Measurements from ENCODE around the gene POLR3K.

The POLR3K gene

GRCh38 chr16:66309-67182 is 13.1 kb upstream of the POLR3K start:
- Histone ChIP-seq H3K4me3 (ENCODE audit: low read depth, low read length) (no peak overlapping the region), H3K9me3 (ENCODE audit: control insufficient read depth, insufficient read depth, low read depth, low read length) (no peaks in the 10 kb centered on the region), H3K27ac (ENCODE audit: extremely low read depth, low read depth, low read length) (no peak overlapping the region), H3K4me1 (ENCODE audit: control insufficient read depth, insufficient read depth, low read length) (peaks cover 3% of the 10 kb centered on the region; the same call in 1 of the 2 replicates), H3K36me3 (ENCODE audit: control insufficient read depth in 2 of 2, insufficient read depth in 1 of 2, low read length in 2 of 2) (peaks cover 0 to 28% of the 10 kb centered on the region in 2 experiments; a peak in 1 of 3 replicates)
- ChIA-PET POLR2A (interaction anchor here (0.7 to 1.9 kb wide), 8 partner anchors 11 to 297 kb away, joined by 3 to 13 read pairs (median 4); partner anchors contain the start of genes MPG, POLR3K and SNRNP25), CTCF (interaction anchor here (0.6 to 6.3 kb wide), 26 partner anchors 8 to 296 kb away, joined by 3 to 245 read pairs (median 5); partner anchors contain the start of genes HBQ1, POLR3K and SNRNP25)
- no peak for TF ChIP-seq KLF1 (tag by site-specific recombination; IDR thresholded peaks at IDR 0.05)
- TF ChIP-seq ZNF670 (tag by site-specific recombination; IDR thresholded peaks at IDR 0.05; ENCODE audit: low read depth), result no peak
- no peak for TF ChIP-seq TSHZ1 (tag by site-specific recombination; IDR thresholded peaks at IDR 0.05; ENCODE audit: borderline replicate concordance)
- TF ChIP-seq SCRT1 (tag by site-specific recombination; IDR thresholded peaks at IDR 0.05; ENCODE audit: borderline replicate concordance), result no peak
- TF ChIP-seq ZNF473 (tag by site-specific recombination; IDR thresholded peaks at IDR 0.05), result no peak
- no peak for TF ChIP-seq ZNF324 (tag by site-specific recombination; IDR thresholded peaks at IDR 0.05)
- TF ChIP-seq ZNF132 (tag by site-specific recombination; IDR thresholded peaks at IDR 0.05; ENCODE audit: borderline replicate concordance), result no peak
- TF ChIP-seq ZNF223 (tag by site-specific recombination; IDR thresholded peaks at IDR 0.05), result no peak
- TF ChIP-seq ZNF792 (tag by site-specific recombination; IDR thresholded peaks at IDR 0.05), result no peak

DNA sequence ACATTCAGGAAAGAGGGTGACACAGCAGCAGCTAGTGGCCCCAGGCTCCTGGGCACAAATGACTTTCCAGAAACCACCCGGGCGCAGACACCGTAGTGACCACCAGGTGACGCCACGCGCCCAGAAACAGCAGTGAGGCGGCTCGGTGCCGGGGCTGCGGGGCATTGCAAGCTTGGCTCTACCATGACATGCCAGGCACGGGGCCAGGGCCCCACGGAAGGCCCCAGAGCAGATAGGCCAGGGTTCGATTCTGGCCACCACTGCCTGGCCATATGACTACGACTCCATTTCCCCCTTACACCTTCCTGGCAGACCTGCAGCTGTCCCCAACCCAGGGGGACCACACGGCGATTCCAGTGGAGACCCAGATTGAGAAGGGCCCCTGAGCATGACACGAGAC is 12.3 kb upstream of the POLR3K start:
- POLR2A ChIA-PET, result interaction anchor here (0.7 to 1.9 kb wide), 7 partner anchors 13 to 298 kb away, joined by 3 to 13 read pairs (median 4); partner anchors contain the start of genes POLR3K and SNRNP25
- Histone ChIP-seq H3K9me3 (ENCODE audit: control insufficient read depth, insufficient read depth, low read depth, low read length) (no peaks in the 10 kb centered on the region), H3K36me3 (ENCODE audit: control insufficient read depth in 2 of 2, insufficient read depth in 1 of 2, low read length in 2 of 2) (peaks cover 0 to 31% of the 10 kb centered on the region in 2 experiments; a peak in 1 of 3 replicates)
- TF ChIP-seq ZNF600 (tag by site-specific recombination; IDR thresholded peaks at IDR 0.05), result peak; percentile 62; the same call in 1 of the 2 replicates
- TF ChIP-seq ZNF121 (tag by site-specific recombination; IDR thresholded peaks at IDR 0.05), result no peak
- peak; percentile 51; the same call in 1 of the 2 replicates for TF ChIP-seq SP7 (tag by site-specific recombination; IDR thresholded peaks at IDR 0.05)
- TF ChIP-seq, protein P1, sequence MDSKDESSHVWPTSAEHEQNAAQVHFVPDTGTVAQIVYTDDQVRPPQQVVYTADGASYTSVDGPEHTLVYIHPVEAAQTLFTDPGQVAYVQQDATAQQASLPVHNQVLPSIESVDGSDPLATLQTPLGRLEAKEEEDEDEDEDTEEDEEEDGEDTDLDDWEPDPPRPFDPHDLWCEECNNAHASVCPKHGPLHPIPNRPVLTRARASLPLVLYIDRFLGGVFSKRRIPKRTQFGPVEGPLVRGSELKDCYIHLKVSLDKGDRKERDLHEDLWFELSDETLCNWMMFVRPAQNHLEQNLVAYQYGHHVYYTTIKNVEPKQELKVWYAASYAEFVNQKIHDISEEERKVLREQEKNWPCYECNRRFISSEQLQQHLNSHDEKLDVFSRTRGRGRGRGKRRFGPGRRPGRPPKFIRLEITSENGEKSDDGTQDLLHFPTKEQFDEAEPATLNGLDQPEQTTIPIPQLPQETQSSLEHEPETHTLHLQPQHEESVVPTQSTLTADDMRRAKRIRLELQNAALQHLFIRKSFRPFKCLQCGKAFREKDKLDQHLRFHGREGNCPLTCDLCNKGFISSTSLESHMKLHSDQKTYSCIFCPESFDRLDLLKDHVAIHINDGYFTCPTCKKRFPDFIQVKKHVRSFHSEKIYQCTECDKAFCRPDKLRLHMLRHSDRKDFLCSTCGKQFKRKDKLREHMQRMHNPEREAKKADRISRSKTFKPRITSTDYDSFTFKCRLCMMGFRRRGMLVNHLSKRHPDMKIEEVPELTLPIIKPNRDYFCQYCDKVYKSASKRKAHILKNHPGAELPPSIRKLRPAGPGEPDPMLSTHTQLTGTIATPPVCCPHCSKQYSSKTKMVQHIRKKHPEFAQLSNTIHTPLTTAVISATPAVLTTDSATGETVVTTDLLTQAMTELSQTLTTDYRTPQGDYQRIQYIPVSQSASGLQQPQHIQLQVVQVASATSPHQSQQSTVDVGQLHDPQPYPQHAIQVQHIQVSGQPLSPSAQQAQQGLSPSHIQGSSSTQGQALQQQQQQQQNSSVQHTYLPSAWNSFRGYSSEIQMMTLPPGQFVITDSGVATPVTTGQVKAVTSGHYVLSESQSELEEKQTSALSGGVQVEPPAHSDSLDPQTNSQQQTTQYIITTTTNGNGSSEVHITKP (tag by site-specific recombination; IDR thresholded peaks at IDR 0.05), result peak; percentile 57; the same call in 1 of the 2 replicates
- no peak for TF ChIP-seq ZNF596 (tag by site-specific recombination; IDR thresholded peaks at IDR 0.05)
- peak; percentile 22 for TF ChIP-seq ZBTB26 (tag by site-specific recombination; optimal IDR thresholded peaks at IDR 0.05)
- TF ChIP-seq REST (tag by site-specific recombination; IDR thresholded peaks at IDR 0.05), result peak; percentile 52
- peak; percentile 82; the same call in 1 of the 2 replicates for TF ChIP-seq ZNF501 (tag by site-specific recombination; IDR thresholded peaks at IDR 0.05)
- TF ChIP-seq ZNF692 (tag by site-specific recombination; IDR thresholded peaks at IDR 0.05), result peak; percentile 84; the same call in 1 of the 2 replicates

More for the DNA sequence above, 12.3 kb upstream of the POLR3K start:
- no peak overlapping the region for H3K27ac ChIP-seq (ENCODE audit: extremely low read depth, low read depth, low read length)
- CTCF ChIA-PET, result interaction anchor here (0.6 to 6.3 kb wide), 31 partner anchors 9 to 430 kb away, joined by 3 to 245 read pairs (median 5); partner anchors contain the start of genes HBQ1, POLR3K and SNRNP25
- no peak overlapping the region for H3K4me3 ChIP-seq (ENCODE audit: low read depth, low read length)
- H3K4me1 ChIP-seq (ENCODE audit: control insufficient read depth, insufficient read depth, low read length), result no peaks in the 10 kb centered on the region

Measured in HEK293 (cell line).